SU-DHL-6 (cell line): Measurements from ENCODE around the gene SLC25A1.
A peak's percentile ranks its signal among the peaks of the same experiment; 100 is the strongest.

Experiments
- H2AFZ ChIP-seq: fragments of 200-600 bp; sonication (generic); 2 replicates; pipeline ENCODE4 v1.6.1; 2014; ENCODE audit warnings: low read depth, mild to moderate bottlenecking, moderate library complexity, mixed read lengths, antibody characterized with exemption, low read length; ENCODE audit not compliant: severe bottlenecking
- H3F3A ChIP-seq: fragments of 200-600 bp; shearing (Covaris generic); 2 replicates; pipeline ENCODE4 v1.6.0; 2016; ENCODE audit warnings: antibody characterized with exemption, mild to moderate bottlenecking; ENCODE audit not compliant: insufficient read depth
- H3K27ac ChIP-seq: fragments of 200-600 bp; sonication (generic); 2 replicates; pipeline ENCODE4 v1.5.1; 2016; ENCODE audit warnings: low read depth, mild to moderate bottlenecking, low read length, moderate library complexity, mixed read lengths
- H3K27me3 ChIP-seq: fragments of 200-600 bp; sonication (generic), shearing (Covaris generic); 2 replicates; pipeline ENCODE4 v1.6.0; 2014; ENCODE audit warnings: mild to moderate bottlenecking, low read length
- H3K36me3 ChIP-seq: fragments of 200-600 bp; sonication (generic); 2 replicates; pipeline ENCODE4 v1.6.1; 2014; ENCODE audit warnings: mild to moderate bottlenecking, low read length, mixed read lengths
- H3K4me2 ChIP-seq: fragments of 300-600, 200-600 bp; shearing (Covaris generic), sonication (generic); 2 replicates; pipeline ENCODE4 v1.6.0; 2014; ENCODE audit warnings: low read length, low read depth, mild to moderate bottlenecking; ENCODE audit not compliant: poor library complexity, severe bottlenecking
- H3K4me3 ChIP-seq: fragments of 200-600 bp; sonication (generic); 2 replicates; pipeline ENCODE4 v1.5.1; 2014; ENCODE audit warnings: antibody characterized with exemption, low read length, mild to moderate bottlenecking, mixed read lengths; ENCODE audit not compliant: insufficient read depth, poor library complexity, severe bottlenecking
- H3K79me2 ChIP-seq: fragments of 200-600 bp; sonication (generic); 2 replicates; pipeline ENCODE4 v1.6.1; 2014; ENCODE audit warnings: mild to moderate bottlenecking, low read length, moderate library complexity; ENCODE audit not compliant: insufficient read depth
- H3K9ac ChIP-seq: fragments of 200-600 bp; sonication (generic); 2 replicates; pipeline ENCODE4 v1.7.0; 2014; ENCODE audit warnings: mild to moderate bottlenecking, low read length
- H3K9me2 ChIP-seq: fragments of 200-600 bp; sonication (generic); replicated peaks from 2 replicates; pipeline ENCODE4 v1.6.1; 2014; ENCODE audit warnings: low read length; ENCODE audit not compliant: insufficient read depth
- H3K9me3 ChIP-seq: fragments of 200-600 bp; sonication (generic); 2 replicates; pipeline ENCODE4 v1.6.1; 2014; ENCODE audit warnings: low read length, mixed read lengths; ENCODE audit not compliant: insufficient read depth
- H4K20me1 ChIP-seq: fragments of 200-600 bp; sonication (generic); 2 replicates; pipeline ENCODE4 v1.6.1; 2014; ENCODE audit warnings: low read depth, mild to moderate bottlenecking, antibody characterized with exemption, low read length, moderate library complexity, mixed read lengths
- CTCF ChIP-seq: fragments of 200-600 bp; sonication (generic); IDR thresholded peaks from one replicate; pipeline ENCODE4 v1.5.1; 2017; ENCODE audit warnings: antibody characterized with exemption, mild to moderate bottlenecking, low read length, moderate library complexity; ENCODE audit not compliant: insufficient read depth, poor library complexity, severe bottlenecking
- EZH2phosphoT487 ChIP-seq: fragments of 200-600 bp; sonication (generic), shearing (Covaris generic); conservative IDR thresholded peaks from 2 replicates; pipeline ENCODE4 v1.6.1; 2018; ENCODE audit warnings: mild to moderate bottlenecking, antibody characterized with exemption, low read length, moderate library complexity, mixed read lengths

Gene SLC25A1

GRCh38 chr22:19178657-19179496 is at the start of gene SLC25A1:
Gene SLC25A1 (minus strand): TSS chr22:19178736. CDS start chr22:19178673, 63 bp downstream.
- Histone ChIP-seq H3F3A (no peaks in the 10 kb centered on the region), H3K9me2 (no peaks in the 10 kb centered on the region), H3K9me3 (no peaks in the 10 kb centered on the region), H3K27ac (peak within 1 kb of the TSS; percentile 42), H3K27me3 (no peaks in the 10 kb centered on the region), H3K4me2 (peak within 1 kb of the TSS; percentile 72), H3K4me3 (peak within 1 kb of the TSS; percentile 67), H3K36me3 (no peaks in the 10 kb centered on the region), H3K9ac (peak within 1 kb of the TSS; percentile 74), H3K79me2 (0 out of 2 replicates have a peak, but pooled peaks cover 1% of the 10 kb centered on the region), H2AFZ (peak within 1 kb of the TSS; percentile 63), H4K20me1 (no peaks in the 10 kb centered on the region)
- no peak for TF ChIP-seq CTCF
- TF ChIP-seq EZH2phosphoT487, result no peak

GRCh38 chr22:19228179-19228578 is 49.6 kb upstream of the SLC25A1 start:
- no peaks in the 10 kb centered on the region for H4K20me1 ChIP-seq
- TF ChIP-seq EZH2phosphoT487, result no peak
- TF ChIP-seq CTCF, result no peak
- no peak overlapping the region for H3K9ac ChIP-seq
- H3K27ac ChIP-seq, result no peak overlapping the region
- H3K4me2 ChIP-seq, result no peak overlapping the region
- H3F3A ChIP-seq, result no peaks in the 10 kb centered on the region
- no peaks in the 10 kb centered on the region for H3K27me3 ChIP-seq
- no peak overlapping the region for H2AFZ ChIP-seq
- H3K9me3 ChIP-seq, result no peaks in the 10 kb centered on the region
- H3K36me3 ChIP-seq, result no peaks in the 10 kb centered on the region
- H3K79me2 ChIP-seq, result no peaks in the 10 kb centered on the region
- H3K4me3 ChIP-seq, result no peak overlapping the region
- no peaks in the 10 kb centered on the region for H3K9me2 ChIP-seq

- no peaks in the 10 kb centered on the region for H4K20me1 ChIP-seq
- H3K4me2 ChIP-seq, result no peak overlapping the region
- no peaks in the 10 kb centered on the region for H3K79me2 ChIP-seq
- H3F3A ChIP-seq, result no peaks in the 10 kb centered on the region
- H3K9me3 ChIP-seq, result no peaks in the 10 kb centered on the region
- H3K4me3 ChIP-seq, result no peak overlapping the region
- no peaks in the 10 kb centered on the region for H3K36me3 ChIP-seq
- H3K9me2 ChIP-seq, result no peaks in the 10 kb centered on the region
- TF ChIP-seq EZH2phosphoT487, result no peak
- no peak overlapping the region for H3K9ac ChIP-seq
- H3K27me3 ChIP-seq, result no peaks in the 10 kb centered on the region
- H3K27ac ChIP-seq, result no peak overlapping the region
- no peak overlapping the region for H2AFZ ChIP-seq
These were observed 47.9 kb upstream of the SLC25A1 start for GRCh38 chr22:19226428-19226827.

GRCh38 chr22:19225560-19225959 is 47.0 kb upstream of the SLC25A1 start:
- Histone ChIP-seq H3K9me3 (no peaks in the 10 kb centered on the region), H3K4me3 (no peak overlapping the region), H3K9ac (no peak overlapping the region), H3K27me3 (no peaks in the 10 kb centered on the region), H3F3A (no peaks in the 10 kb centered on the region), H3K79me2 (no peaks in the 10 kb centered on the region), H3K27ac (no peak overlapping the region), H2AFZ (no peak overlapping the region), H4K20me1 (no peaks in the 10 kb centered on the region), H3K9me2 (no peaks in the 10 kb centered on the region), H3K36me3 (no peaks in the 10 kb centered on the region), H3K4me2 (no peak overlapping the region)
- TF ChIP-seq CTCF, result no peak
- no peak for TF ChIP-seq EZH2phosphoT487
